WTC11 (cell line): ENCODE data around the gene GNA12. TPM values are rescaled to one million over a fixed set of nuclear protein-coding genes. Genes with fewer than 3 reads are reported as not detected.

Experiments used
- ATAC-seq: fragments of 200-7000 bp; cut with Tn5 transposase; 2 replicates; pipeline ENCODE4 v1.10.0; 2021; ENCODE audit warnings: mild to moderate bottlenecking, moderate library complexity
- CTCF ChIA-PET: fragments of 300-600 bp; sonication (Branson Sonifier 250); formaldehyde crosslinking; loops from one replicate; lab custom pipeline; 2021; ENCODE audit warnings: antibody characterized with exemption; lab: Charles Lee
- POLR2A ChIA-PET: fragments of 350-600 bp; sonication (Branson Sonifier 250); formaldehyde crosslinking; loops from one replicate; lab custom pipeline; 2021; ENCODE audit warnings: antibody characterized with exemption; lab: Charles Lee
- DNase-seq: peaks from one replicate; pipeline ENCODE4 v3.0.0; 2021; ENCODE audit warnings: low spot score
- H3K27ac Mint-ChIP-seq: 2 replicates; pipeline ENCODE4 v1.8.0; 2021; ENCODE audit warnings: mixed read lengths
- H3K27me3 Mint-ChIP-seq: 2 replicates; pipeline ENCODE4 v1.8.0; 2021; ENCODE audit warnings: low read depth, mild to moderate bottlenecking, moderate library complexity, mixed read lengths
- H3K36me3 Mint-ChIP-seq: 2 replicates; pipeline ENCODE4 v1.8.0; 2021; ENCODE audit warnings: mixed read lengths
- H3K4me1 Mint-ChIP-seq: 2 replicates; pipeline ENCODE4 v1.8.0; 2022; ENCODE audit warnings: mixed read lengths
- H3K4me3 Mint-ChIP-seq: 2 replicates; pipeline ENCODE4 v1.8.0; 2021; ENCODE audit warnings: mild to moderate bottlenecking, moderate library complexity, mixed read lengths
- H3K9me3 Mint-ChIP-seq: 2 replicates; pipeline ENCODE4 v1.8.0; 2021; ENCODE audit warnings: mixed read lengths
- AR ChIP-seq: fragments of 250-450 bp; sonication (Bioruptor Pico); IDR thresholded peaks from 2 replicates; pipeline ENCODE4 v1.9.0; 2021; ENCODE audit warnings: mild to moderate bottlenecking
- FOXP1 ChIP-seq: sonication (generic); formaldehyde crosslinking; IDR thresholded peaks from 2 replicates; pipeline ENCODE4 v1.8.0; 2022; ENCODE audit warnings: missing genetic modification reagents, mild to moderate bottlenecking, moderate library complexity, borderline replicate concordance
- GRHL2 ChIP-seq: fragments of 250-450 bp; sonication (Bioruptor Pico); IDR thresholded peaks from 2 replicates; pipeline ENCODE4 v1.8.0; 2022; ENCODE audit warnings: mild to moderate bottlenecking, moderate library complexity; ENCODE audit not compliant: insufficient replicate concordance, severe bottlenecking
- GTF2I ChIP-seq: fragments of 250-450 bp; sonication (Bioruptor Pico); conservative IDR thresholded peaks from 2 replicates; pipeline ENCODE4 v1.4.0; 2021; ENCODE audit warnings: mild to moderate bottlenecking
- HMGA2 ChIP-seq: fragments of 250-450 bp; sonication (Bioruptor Pico); IDR thresholded peaks from 2 replicates; pipeline ENCODE4 v1.4.0; 2021; ENCODE audit warnings: mild to moderate bottlenecking, moderate library complexity
- KAT7 ChIP-seq: sonication (generic); formaldehyde crosslinking; IDR thresholded peaks from 2 replicates; pipeline ENCODE4 v1.8.1; 2023; ENCODE audit warnings: missing genetic modification reagents, mild to moderate bottlenecking, borderline replicate concordance
- MLX ChIP-seq: sonication (generic); formaldehyde crosslinking; IDR thresholded peaks from 2 replicates; pipeline ENCODE4 v1.8.1; 2023; ENCODE audit warnings: mild to moderate bottlenecking, missing genetic modification reagents, moderate library complexity
- NFYB ChIP-seq: sonication (generic); formaldehyde crosslinking; conservative IDR thresholded peaks from 2 replicates; pipeline ENCODE4 v1.8.0; 2022; ENCODE audit warnings: low read depth, missing genetic modification reagents
- SOX15 ChIP-seq: fragments of 250-450 bp; sonication (Bioruptor Pico); IDR thresholded peaks from 2 replicates; pipeline ENCODE4 v1.9.0; 2021; ENCODE audit warnings: mild to moderate bottlenecking
- TEAD1 ChIP-seq: sonication (generic); formaldehyde crosslinking; IDR thresholded peaks from 2 replicates; pipeline ENCODE4 v1.8.0; 2022; ENCODE audit warnings: mild to moderate bottlenecking, missing genetic modification reagents
- ZNF219 ChIP-seq: sonication (generic); formaldehyde crosslinking; IDR thresholded peaks from 2 replicates; pipeline ENCODE4 v1.8.0; 2023; ENCODE audit warnings: missing genetic modification reagents, mild to moderate bottlenecking, borderline replicate concordance
- ZNF281 ChIP-seq: sonication (generic); formaldehyde crosslinking; IDR thresholded peaks from 2 replicates; pipeline ENCODE4 v1.8.0; 2023; ENCODE audit warnings: mild to moderate bottlenecking, missing genetic modification reagents
- ZNF396 ChIP-seq: fragments of 250-450 bp; sonication (Bioruptor Pico); IDR thresholded peaks from 2 replicates; pipeline ENCODE4 v1.8.0; 2021; ENCODE audit warnings: mild to moderate bottlenecking, moderate library complexity, borderline replicate concordance
- ZNF512 ChIP-seq: sonication (generic); formaldehyde crosslinking; IDR thresholded peaks from 2 replicates; pipeline ENCODE4 v1.8.1; 2022; ENCODE audit warnings: missing genetic modification reagents, borderline replicate concordance
- ZNF671 ChIP-seq: fragments of 250-450 bp; sonication (Bioruptor Pico); IDR thresholded peaks from 2 replicates; pipeline ENCODE4 v1.8.0; 2021; ENCODE audit warnings: mild to moderate bottlenecking
- ZSCAN18 ChIP-seq: fragments of 250-450 bp; sonication (Bioruptor Pico); IDR thresholded peaks from 2 replicates; pipeline ENCODE4 v2.1.2; 2022; ENCODE audit warnings: mild to moderate bottlenecking, moderate library complexity
- total RNA-seq: library from RNA; stranded (reverse); gene quantifications from 3 replicates; pipeline ENCODE4 v1.2.3, GENCODE V29; 2021
- TF ChIP-seq, protein P1 (sequence below): fragments of 250-450 bp; sonication (Bioruptor Pico); IDR thresholded peaks from 2 replicates; pipeline ENCODE4 v1.9.0; 2021; ENCODE audit warnings: moderate library complexity, mild to moderate bottlenecking, inconsistent platforms, borderline replicate concordance
- TF ChIP-seq, protein P2 (sequence below): fragments of 250-450 bp; sonication (Bioruptor Pico); IDR thresholded peaks from 2 replicates; pipeline ENCODE4 v1.8.0; 2021; ENCODE audit warnings: mild to moderate bottlenecking
- TF ChIP-seq, protein P3 (sequence below): sonication (generic); formaldehyde crosslinking; IDR thresholded peaks from 2 replicates; pipeline ENCODE4 v1.8.1; 2022; ENCODE audit warnings: mild to moderate bottlenecking, missing genetic modification reagents, moderate library complexity, borderline replicate concordance
- TF ChIP-seq, protein P4 (sequence below): fragments of 200-600 bp; IDR thresholded peaks from 2 replicates; pipeline ENCODE4 v1.8.0; 2022; ENCODE audit warnings: antibody characterized with exemption

The GNA12 gene
- total RNA-seq, 1 experiment from 2014 or later = 99.6 TPM

DNA sequence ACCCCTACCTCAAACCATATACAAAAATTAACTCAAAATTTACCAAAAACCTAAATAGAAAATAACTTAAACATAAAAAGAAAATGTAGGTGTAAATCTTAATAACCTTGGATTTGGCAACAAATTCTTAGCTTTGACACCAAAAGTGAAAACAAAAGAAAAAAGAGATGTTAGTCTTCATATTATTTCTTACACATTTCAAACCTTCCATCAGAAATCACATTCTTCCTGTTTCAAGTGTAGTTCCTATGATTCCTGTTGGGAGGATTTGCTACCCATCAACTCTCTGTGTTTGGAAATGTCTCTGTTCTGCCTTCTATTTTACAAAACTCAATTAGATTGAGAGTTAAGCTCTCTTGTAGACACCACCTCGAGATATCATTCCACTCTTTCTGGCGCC, 62.0 kb downstream of the GNA12 start:
- TF ChIP-seq MLX (CRISPR knock-in tag) = no peak
- no peak for TF ChIP-seq KAT7 (CRISPR knock-in tag)
- TF ChIP-seq, protein P1, sequence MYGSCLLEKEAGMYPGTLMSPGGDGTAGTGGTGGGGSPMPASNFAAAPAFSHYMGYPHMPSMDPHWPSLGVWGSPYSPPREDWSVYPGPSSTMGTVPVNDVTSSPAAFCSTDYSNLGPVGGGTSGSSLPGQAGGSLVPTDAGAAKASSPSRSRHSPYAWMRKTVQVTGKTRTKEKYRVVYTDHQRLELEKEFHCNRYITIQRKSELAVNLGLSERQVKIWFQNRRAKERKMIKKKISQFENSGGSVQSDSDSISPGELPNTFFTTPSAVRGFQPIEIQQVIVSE (CRISPR knock-in tag) = no peak
- no peak for TF ChIP-seq ZNF219
- TF ChIP-seq, protein P2, sequence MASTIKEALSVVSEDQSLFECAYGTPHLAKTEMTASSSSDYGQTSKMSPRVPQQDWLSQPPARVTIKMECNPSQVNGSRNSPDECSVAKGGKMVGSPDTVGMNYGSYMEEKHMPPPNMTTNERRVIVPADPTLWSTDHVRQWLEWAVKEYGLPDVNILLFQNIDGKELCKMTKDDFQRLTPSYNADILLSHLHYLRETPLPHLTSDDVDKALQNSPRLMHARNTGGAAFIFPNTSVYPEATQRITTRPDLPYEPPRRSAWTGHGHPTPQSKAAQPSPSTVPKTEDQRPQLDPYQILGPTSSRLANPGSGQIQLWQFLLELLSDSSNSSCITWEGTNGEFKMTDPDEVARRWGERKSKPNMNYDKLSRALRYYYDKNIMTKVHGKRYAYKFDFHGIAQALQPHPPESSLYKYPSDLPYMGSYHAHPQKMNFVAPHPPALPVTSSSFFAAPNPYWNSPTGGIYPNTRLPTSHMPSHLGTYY = no peak
- no peak for TF ChIP-seq ZNF281 (CRISPR knock-in tag)
- no peak for TF ChIP-seq TEAD1 (CRISPR knock-in tag)
- TF ChIP-seq HMGA2 = no peak
- TF ChIP-seq, protein P3, sequence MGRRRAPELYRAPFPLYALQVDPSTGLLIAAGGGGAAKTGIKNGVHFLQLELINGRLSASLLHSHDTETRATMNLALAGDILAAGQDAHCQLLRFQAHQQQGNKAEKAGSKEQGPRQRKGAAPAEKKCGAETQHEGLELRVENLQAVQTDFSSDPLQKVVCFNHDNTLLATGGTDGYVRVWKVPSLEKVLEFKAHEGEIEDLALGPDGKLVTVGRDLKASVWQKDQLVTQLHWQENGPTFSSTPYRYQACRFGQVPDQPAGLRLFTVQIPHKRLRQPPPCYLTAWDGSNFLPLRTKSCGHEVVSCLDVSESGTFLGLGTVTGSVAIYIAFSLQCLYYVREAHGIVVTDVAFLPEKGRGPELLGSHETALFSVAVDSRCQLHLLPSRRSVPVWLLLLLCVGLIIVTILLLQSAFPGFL (CRISPR knock-in tag) = no peak
- TF ChIP-seq GTF2I = no peak
- no peak for TF ChIP-seq SOX15 (CRISPR knock-in tag)
- TF ChIP-seq, all 79 proteins: peak for 0
- Mint-ChIP-seq H3K36me3 (peaks cover 38% of the 10 kb centered on the region), H3K27me3 (no peaks in the 10 kb centered on the region), H3K4me1 (peaks cover 40% of the 10 kb centered on the region), H3K4me3 (no peak overlapping the region), H3K27ac (no peak overlapping the region; the same call in 1 of the 2 replicates), H3K9me3 (peaks cover 6% of the 10 kb centered on the region; the same call in 1 of the 2 replicates)
- DNase-seq (no peak), ATAC-seq (no peak)
- POLR2A ChIA-PET = no interaction called here
- CTCF ChIA-PET = no interaction called here

- CTCF ChIA-PET = no interaction called here
- TF ChIP-seq NFYB (CRISPR knock-in tag) = no peak
- TF ChIP-seq AR (CRISPR knock-in tag) = no peak
- TF ChIP-seq ZNF512 (CRISPR knock-in tag) = no peak
- no peak for TF ChIP-seq ZSCAN18
- TF ChIP-seq ZNF396 (CRISPR knock-in tag) = no peak
- TF ChIP-seq FOXP1 (CRISPR knock-in tag) = no peak
- TF ChIP-seq, protein P4, sequence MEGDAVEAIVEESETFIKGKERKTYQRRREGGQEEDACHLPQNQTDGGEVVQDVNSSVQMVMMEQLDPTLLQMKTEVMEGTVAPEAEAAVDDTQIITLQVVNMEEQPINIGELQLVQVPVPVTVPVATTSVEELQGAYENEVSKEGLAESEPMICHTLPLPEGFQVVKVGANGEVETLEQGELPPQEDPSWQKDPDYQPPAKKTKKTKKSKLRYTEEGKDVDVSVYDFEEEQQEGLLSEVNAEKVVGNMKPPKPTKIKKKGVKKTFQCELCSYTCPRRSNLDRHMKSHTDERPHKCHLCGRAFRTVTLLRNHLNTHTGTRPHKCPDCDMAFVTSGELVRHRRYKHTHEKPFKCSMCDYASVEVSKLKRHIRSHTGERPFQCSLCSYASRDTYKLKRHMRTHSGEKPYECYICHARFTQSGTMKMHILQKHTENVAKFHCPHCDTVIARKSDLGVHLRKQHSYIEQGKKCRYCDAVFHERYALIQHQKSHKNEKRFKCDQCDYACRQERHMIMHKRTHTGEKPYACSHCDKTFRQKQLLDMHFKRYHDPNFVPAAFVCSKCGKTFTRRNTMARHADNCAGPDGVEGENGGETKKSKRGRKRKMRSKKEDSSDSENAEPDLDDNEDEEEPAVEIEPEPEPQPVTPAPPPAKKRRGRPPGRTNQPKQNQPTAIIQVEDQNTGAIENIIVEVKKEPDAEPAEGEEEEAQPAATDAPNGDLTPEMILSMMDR = no peak
- no peak for TF ChIP-seq GRHL2 (CRISPR knock-in tag)
- TF ChIP-seq MLX (CRISPR knock-in tag) = no peak
- TF ChIP-seq ZNF671 (CRISPR knock-in tag) = no peak
Observed at GRCh38 chr7:2781636-2782035, 62.5 kb downstream of the GNA12 start.

More at GRCh38 chr7:2781636-2782035, 62.5 kb downstream of the GNA12 start:
- Mint-ChIP-seq H3K36me3 (peaks cover 36% of the 10 kb centered on the region), H3K27me3 (no peaks in the 10 kb centered on the region), H3K9me3 (peaks cover 6% of the 10 kb centered on the region; the same call in 1 of the 2 replicates), H3K4me1 (peaks cover 40% of the 10 kb centered on the region), H3K4me3 (no peak overlapping the region), H3K27ac (no peak overlapping the region)
- no peak for ATAC-seq
- POLR2A ChIA-PET = no interaction called here
- no peak for DNase-seq
